Transverse colon (tissue), 4 donors: ENCODE measurements around the gene TLCD4.

Experiments used
- CTCF ChIP-seq, 5 experiments: fragments of 200-600 bp in 3 of 5; fragments of 450-650 bp in 2 of 5; sonication (generic) in 3 of 5; IDR thresholded peaks; 1 replicate in 2 of 5; 2 replicates in 3 of 5; pipeline ENCODE4 v1.5.1; 2016 to 2017; ENCODE audit warnings: antibody characterized with exemption in 5 of 5, inconsistent platforms in 3 of 5, mild to moderate bottlenecking in 2 of 5, moderate library complexity in 1 of 5
- EP300 ChIP-seq: sonication (generic); formaldehyde crosslinking; IDR thresholded peaks from one replicate; pipeline ENCODE4 v1.6.1; 2017; ENCODE audit warnings: antibody characterized with exemption, low read depth
- POLR2A ChIP-seq: fragments of 450-650 bp; IDR thresholded peaks from one replicate; pipeline ENCODE4 v1.6.1; 2016; ENCODE audit warnings: antibody characterized with exemption, mild to moderate bottlenecking, moderate library complexity
- POLR2AphosphoS5 ChIP-seq, 3 donors: sonication (generic); formaldehyde crosslinking; IDR thresholded peaks; one replicate each; pipeline ENCODE4 v1.6.1; 2016; ENCODE audit warnings: antibody characterized with exemption in 3 of 3

- TF ChIP-seq CTCF (IDR thresholded peaks at IDR 0.05) (no peak), POLR2A (no peak), POLR2AphosphoS5 (IDR thresholded peaks at IDR 0.05) (no peak), EP300 (no peak)
Measured at GRCh38 chr1:95132762-95133161, 15.6 kb downstream of the TLCD4 start.
